GM18858 (cell line): ENCODE results near the gene NDUFB2.
"Not testable (repeated sequence)": the region's sequence is repeated elsewhere in the genome, so short reads cannot be mapped to it uniquely, and the experiment has no call there.

ENCODE experiments used
- ATAC-seq: cut with Tn5 transposase; IDR thresholded peaks from one replicate; pipeline ENCODE4 v1.9.1; 2021; ENCODE audit not compliant: unreplicated experiment

NDUFB2 gene

GRCh38 chr7:140689199-140690152 is 7.0 kb upstream of the NDUFB2 start:
- ATAC-seq, result no peak

- ATAC-seq, result no peak
Measured at GRCh38 chr7:140691376-140692045, 5.0 kb upstream of the NDUFB2 start.

GRCh38 chr7:140693849-140694248 is 2.7 kb upstream of the NDUFB2 start:
- ATAC-seq, result not testable (repeated sequence)

GRCh38 chr7:140694592-140694991 is 1.9 kb upstream of the NDUFB2 start:
- no peak for ATAC-seq

GRCh38 chr7:140695381-140695780 is 1.1 kb upstream of the NDUFB2 start:
- no peak for ATAC-seq

- ATAC-seq, result no peak
Measured at GRCh38 chr7:140696024-140696679, 356 bp upstream of the NDUFB2 start.

GRCh38 chr7:140697447-140698143 is 1.1 kb downstream of the NDUFB2 start:
- no peak for ATAC-seq

- ATAC-seq, result no peak
Measured at GRCh38 chr7:140698477-140698876, 2.0 kb downstream of the NDUFB2 start.

GRCh38 chr7:140702774-140703173 is 6.3 kb downstream of the NDUFB2 start:
- no peak for ATAC-seq

GRCh38 chr7:140704205-140704604 is 7.7 kb downstream of the NDUFB2 start:
- no peak for ATAC-seq

- ATAC-seq, result no peak
Measured at GRCh38 chr7:140707132-140707531, 10.6 kb downstream of the NDUFB2 start.

- ATAC-seq, result not testable (repeated sequence)
Measured at GRCh38 chr7:140708764-140709163, 12.3 kb downstream of the NDUFB2 start.

GRCh38 chr7:140712392-140712791 is 15.9 kb downstream of the NDUFB2 start:
- not testable (repeated sequence) for ATAC-seq

GRCh38 chr7:140714331-140715040 is 18.0 kb downstream of the NDUFB2 start:
- ATAC-seq, result no peak

- no peak for ATAC-seq
Measured at GRCh38 chr7:140719721-140720120, 23.2 kb downstream of the NDUFB2 start.

GRCh38 chr7:140722254-140722653 is 25.7 kb downstream of the NDUFB2 start:
- no peak for ATAC-seq

- ATAC-seq, result no peak
Measured at GRCh38 chr7:140723006-140723405, 26.5 kb downstream of the NDUFB2 start.

GRCh38 chr7:140723574-140723973 is 27.1 kb downstream of the NDUFB2 start:
- no peak for ATAC-seq

- no peak for ATAC-seq
Measured at GRCh38 chr7:140724706-140725105, 28.2 kb downstream of the NDUFB2 start.

- ATAC-seq, result no peak
Measured at GRCh38 chr7:140726281-140726680, 29.8 kb downstream of the NDUFB2 start.
